Measurements from ENCODE around the gene STYXL2. TPM values are rescaled to one million over a fixed set of nuclear protein-coding genes. Genes with fewer than 3 reads are reported as not detected.

STYXL2 gene
- total and polyA plus RNA-seq, 2 of the 4 experiments (the other 2 are of a cell fraction) = not detected

DNA sequence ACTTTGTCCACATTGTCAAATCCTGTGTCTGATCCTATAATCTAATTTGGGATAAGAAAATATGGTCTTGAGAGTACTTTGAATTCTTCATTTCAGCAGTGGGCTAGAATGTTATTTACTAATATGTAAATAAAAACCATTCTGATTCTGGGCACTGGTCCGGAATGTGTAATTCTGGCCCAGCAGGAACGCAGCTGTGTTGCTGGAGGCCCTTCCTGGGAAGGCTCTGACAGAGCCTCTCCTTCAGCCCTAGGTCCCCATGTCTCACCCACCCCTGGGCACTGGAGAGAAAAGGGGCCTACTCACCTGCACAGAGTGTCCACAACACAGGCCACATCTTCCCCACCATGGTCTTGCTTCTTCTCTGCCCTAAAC, 3.9 kb upstream of the STYXL2 start:
- no peak overlapping the region for H2AK9ac ChIP-seq (replicated peaks; ENCODE audit: low read depth, low read length, poor library complexity)
- H4K20me1 ChIP-seq (ENCODE audit: insufficient read depth, low read length) = no peaks in the 10 kb centered on the region
- H2BK5ac ChIP-seq (ENCODE audit: low read depth, low read length, poor library complexity, severe bottlenecking) = no peak overlapping the region
- no peak overlapping the region for H3K14ac ChIP-seq (replicated peaks; ENCODE audit: low read depth, low read length)
- POLR2A ChIA-PET (ENCODE audit: unreplicated experiment) = no interaction called here
- H3K4me2 ChIP-seq (ENCODE audit: low read depth, low read length) = no peak overlapping the region
- in situ Hi-C loops (cut with MboI; ENCODE audit: low sequenced_read_pairs) = no loop called here
- dilution Hi-C loops (cut with HindIII; ENCODE audit: low sequenced_read_pairs, unreplicated experiment) = no loop called here
- H3K27ac ChIP-seq (ENCODE audit: insufficient read depth, low read length) = no peak overlapping the region
- no peak for TF ChIP-seq NFE2L2 (IDR thresholded peaks at IDR 0.05; ENCODE audit: low read depth, low read length)
- TF ChIP-seq RFX5 (IDR thresholded peaks at IDR 0.05; ENCODE audit: low read depth, low read length) = no peak
- TF ChIP-seq ELK1 (IDR thresholded peaks at IDR 0.05; ENCODE audit: borderline replicate concordance, low read depth, low read length) = no peak
- TF ChIP-seq CTCF (conservative IDR thresholded peaks at IDR 0.05; ENCODE audit: low read depth, low read length) = no peak
- TF ChIP-seq, protein P1, sequence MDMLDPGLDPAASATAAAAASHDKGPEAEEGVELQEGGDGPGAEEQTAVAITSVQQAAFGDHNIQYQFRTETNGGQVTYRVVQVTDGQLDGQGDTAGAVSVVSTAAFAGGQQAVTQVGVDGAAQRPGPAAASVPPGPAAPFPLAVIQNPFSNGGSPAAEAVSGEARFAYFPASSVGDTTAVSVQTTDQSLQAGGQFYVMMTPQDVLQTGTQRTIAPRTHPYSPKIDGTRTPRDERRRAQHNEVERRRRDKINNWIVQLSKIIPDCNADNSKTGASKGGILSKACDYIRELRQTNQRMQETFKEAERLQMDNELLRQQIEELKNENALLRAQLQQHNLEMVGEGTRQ (IDR thresholded peaks at IDR 0.05; ENCODE audit: low read depth, low read length) = no peak
- H3K27me3 ChIP-seq (ENCODE audit: control insufficient read depth, insufficient read depth, low read length) = peaks cover 5% of the 10 kb centered on the region
- H4K8ac ChIP-seq (ENCODE audit: low read depth in 2 of 2, low read length in 2 of 2) = no peak overlapping the region
- H3K9me3 ChIP-seq (ENCODE audit: control insufficient read depth, insufficient read depth, low read length) = no peaks in the 10 kb centered on the region
- no peak overlapping the region for H3K18ac ChIP-seq (ENCODE audit: low read depth, low read length)
- H2AK5ac ChIP-seq (ENCODE audit: low read depth, low read length) = no peak overlapping the region
- H3K79me1 ChIP-seq (ENCODE audit: low read depth in 1 of 2, low read length in 2 of 2) = no peaks in the 10 kb centered on the region
- H4K91ac ChIP-seq (ENCODE audit: insufficient read depth, low read depth, low read length) = no peak overlapping the region
- no peak overlapping the region for H3K56ac ChIP-seq (ENCODE audit: extremely low read depth, insufficient read depth, low read length)
- no peak overlapping the region for H2BK20ac ChIP-seq (ENCODE audit: low read depth, low read length)
- ATAC-seq (ENCODE audit: low read depth) (no peak), DNase-seq (no peak)
- H4K5ac ChIP-seq (ENCODE audit: low read depth, low read length) = no peak overlapping the region
- no peak overlapping the region for H2BK15ac ChIP-seq (ENCODE audit: low read depth, low read length)
- H3K9ac ChIP-seq (ENCODE audit: low read depth, low read length) = no peak overlapping the region
- WGBS, 2 experiments (ENCODE audit: extremely low coverage in 2 of 2, insufficient read length in 1 of 2) = no CpG with 5 or more reads among the region's 2 CpGs
- no peak overlapping the region for H2BK120ac ChIP-seq (ENCODE audit: low read depth, low read length)
- no peaks in the 10 kb centered on the region for H3K9me1 ChIP-seq (ENCODE audit: insufficient read depth, low read length)
- H2AFZ ChIP-seq (replicated peaks; ENCODE audit: low read length, poor library complexity) = no peak overlapping the region
- H3K23ac ChIP-seq (ENCODE audit: low read depth, low read length) = no peak overlapping the region
- no peak overlapping the region for H3K4ac ChIP-seq (ENCODE audit: low read depth, low read length)
- H3K4me3 ChIP-seq (ENCODE audit: insufficient read depth, low read depth, low read length) = no peak overlapping the region
- BruUV-seq (replicated peaks) = no TSS peak
- no peaks in the 10 kb centered on the region for H3K4me1 ChIP-seq (ENCODE audit: control insufficient read depth, insufficient read depth, low read length)
- no peaks in the 10 kb centered on the region for H3K36me3 ChIP-seq (ENCODE audit: control insufficient read depth, insufficient read depth, low read length)
- intact Hi-C loops (cut with micrococcal nuclease) = no loop called here
- CTCF ChIA-PET = no interaction called here

Data from IMR-90 (cell line).